G401.6 (cell line): Measurements from ENCODE around the gene DNASE1L1.

Experiments
- FAIRE-seq: peaks from 2 replicates; lab custom pipeline; 2012; peaks lifted over from hg19 to GRCh38; lab: Jason Lieb, UNC

Gene DNASE1L1

GRCh38 chrX:154382483-154383069, 26.5 kb downstream of the DNASE1L1 start:
- FAIRE-seq, result no peak

GRCh38 chrX:154381271-154381670, 27.8 kb downstream of the DNASE1L1 start:
- no peak for FAIRE-seq

GRCh38 chrX:154380787-154381186, 28.3 kb downstream of the DNASE1L1 start:
- FAIRE-seq, result no peak

GRCh38 chrX:154380153-154380552, 28.9 kb downstream of the DNASE1L1 start:
- FAIRE-seq, result no peak

GRCh38 chrX:154379569-154379951, 29.5 kb downstream of the DNASE1L1 start:
- FAIRE-seq, result no peak

- peak; percentile 99 for FAIRE-seq
Measured at GRCh38 chrX:154378799-154379568, 30.1 kb downstream of the DNASE1L1 start, which contains the start of gene EMD. TSS of gene EMD (plus strand) at chrX:154379295. CDS start at chrX:154379485, 190 bp downstream.

- no peak for FAIRE-seq
Measured at GRCh38 chrX:154378059-154378798, 30.8 kb downstream of the DNASE1L1 start.

GRCh38 chrX:154376774-154377173, 32.3 kb downstream of the DNASE1L1 start:
- no peak for FAIRE-seq

- no peak for FAIRE-seq
Measured at GRCh38 chrX:154375156-154375504, 33.9 kb downstream of the DNASE1L1 start.

- no peak for FAIRE-seq
Measured at GRCh38 chrX:154374313-154375155, 34.5 kb downstream of the DNASE1L1 start, which contains the start of gene FLNA. TSS of gene FLNA (minus strand) at chrX:154374634. CDS start at chrX:154371245, 3,389 bp downstream.

GRCh38 chrX:154373340-154374306, 35.4 kb downstream of the DNASE1L1 start:
- peak; percentile 87 for FAIRE-seq

- peak; percentile 86 for FAIRE-seq
Measured at GRCh38 chrX:154372612-154373022, 36.4 kb downstream of the DNASE1L1 start.

GRCh38 chrX:154371789-154372300, 37.2 kb downstream of the DNASE1L1 start:
- no peak for FAIRE-seq

- FAIRE-seq, result peak; percentile 11
Measured at GRCh38 chrX:154371017-154371788, 37.9 kb downstream of the DNASE1L1 start.

- FAIRE-seq, result no peak
Measured at GRCh38 chrX:154370300-154371016, 38.6 kb downstream of the DNASE1L1 start.

- peak; percentile 85 for FAIRE-seq
Measured at GRCh38 chrX:154369449-154370299, 39.4 kb downstream of the DNASE1L1 start.

GRCh38 chrX:154368630-154369448, 40.2 kb downstream of the DNASE1L1 start:
- peak; percentile 25 for FAIRE-seq
